PC-9 (cell line): ENCODE results near the gene ATF6. TPM values are rescaled to one million over a fixed set of nuclear protein-coding genes. Genes with fewer than 3 reads are reported as not detected.

Source experiments
- BruUV-seq: library from RNA; stranded (reverse); fragments of 400-500 nt; replicated peaks from 2 replicates; lab custom pipeline; 2021; lab: Mats Ljungman, UMichigan
- CTCF ChIA-PET: fragments of 300-600 bp; sonication (Branson Sonifier 250); formaldehyde crosslinking; loops from one replicate; lab custom pipeline; 2022; ENCODE audit warnings: antibody characterized with exemption; lab: Charles Lee
- POLR2A ChIA-PET: fragments of 300-600 bp; sonication (Branson Sonifier 250); formaldehyde crosslinking; loops from one replicate; lab custom pipeline; 2022; ENCODE audit warnings: antibody characterized with exemption; ENCODE audit not compliant: unreplicated experiment; lab: Charles Lee
- DNase-seq, 2 experiments: peaks; one replicate each; pipeline versions ENCODE4 v3.0.0 to v3.0.0-alpha.2; 2015 to 2022; ENCODE audit warnings: mixed read lengths in 1 of 2
- H2AFZ ChIP-seq: fragments of 200-600 bp; sonication (generic); 2 replicates; pipeline ENCODE4 v1.8.1; 2017; ENCODE audit warnings: antibody characterized with exemption
- H3F3A ChIP-seq: fragments of 200-600 bp; sonication (generic); 2 replicates; pipeline ENCODE4 v1.8.1; 2017; ENCODE audit warnings: antibody characterized with exemption, mild to moderate bottlenecking, low read depth; ENCODE audit not compliant: insufficient read depth
- H3K27ac ChIP-seq: fragments of 200-600 bp; sonication (generic); 2 replicates; pipeline ENCODE4 v1.6.1; 2016; ENCODE audit warnings: mixed run types
- H3K27me3 ChIP-seq: fragments of 200-600 bp; sonication (generic); 2 replicates; pipeline ENCODE4 v1.6.1; 2016; ENCODE audit warnings: low read depth, mixed run types; ENCODE audit not compliant: insufficient read depth
- H3K36me3 ChIP-seq: fragments of 200-600 bp; sonication (generic); 2 replicates; pipeline ENCODE4 v1.6.1; 2016; ENCODE audit warnings: low read depth, mixed run types
- H3K4me1 ChIP-seq: fragments of 200-600 bp; sonication (generic); replicated peaks from 2 replicates; pipeline ENCODE4 v1.6.1; 2016; ENCODE audit warnings: mixed run types; ENCODE audit not compliant: insufficient read depth
- H3K4me2 ChIP-seq: fragments of 200-600 bp; sonication (generic); 2 replicates; pipeline ENCODE4 v1.6.1; 2017; ENCODE audit warnings: mixed run types
- H3K4me3 ChIP-seq: fragments of 200-600 bp; sonication (generic); 2 replicates; pipeline ENCODE4 v1.6.1; 2016; ENCODE audit warnings: mixed run types
- H3K79me2 ChIP-seq: fragments of 200-600 bp; sonication (generic); 2 replicates; pipeline ENCODE4 v1.6.1; 2017; ENCODE audit warnings: low read depth, mixed run types
- H3K9me2 ChIP-seq: fragments of 200-600 bp; sonication (generic); 2 replicates; pipeline ENCODE4 v1.8.1; 2017; ENCODE audit warnings: mild to moderate bottlenecking; ENCODE audit not compliant: insufficient read depth
- H3K9me3 ChIP-seq: fragments of 200-600 bp; sonication (generic); 2 replicates; pipeline ENCODE4 v1.8.1; 2016; ENCODE audit warnings: low read depth; ENCODE audit not compliant: insufficient read depth
- H4K20me1 ChIP-seq: fragments of 200-600 bp; sonication (generic); 2 replicates; pipeline ENCODE4 v1.8.1; 2017; ENCODE audit not compliant: insufficient read depth
- CTCF ChIP-seq: fragments of 200-600 bp; sonication (generic); conservative IDR thresholded peaks from 2 replicates; pipeline ENCODE4 v1.6.1; 2017; ENCODE audit warnings: mixed run types, antibody characterized with exemption, mild to moderate bottlenecking, moderate library complexity
- EZH2 ChIP-seq: fragments of 200-600 bp; sonication (generic); IDR thresholded peaks from 2 replicates; pipeline ENCODE4 v1.8.0; 2017; ENCODE audit warnings: antibody characterized with exemption, low read depth
- intact Hi-C: fragments of 100-400 bp; cut with micrococcal nuclease; formaldehyde crosslinking; loops from one replicate; pipeline ENCODE4 v1.10.0; 2022; ENCODE audit not compliant: unreplicated experiment
- total RNA-seq: library from RNA; stranded (reverse); gene quantifications from 2 replicates; pipeline ENCODE4 v1.2.3, GENCODE V29; 2021

ATF6 gene
- total RNA-seq, 1 experiment from 2014 or later, result 19.5 TPM

GRCh38 chr1:161900160-161900559, 134.0 kb downstream of the ATF6 start:
- BruUV-seq, result no TSS peak
- H2AFZ ChIP-seq, result no peak overlapping the region
- ChIA-PET CTCF (no interaction called here), POLR2A (interaction anchor here (0.6 kb wide), 1 partner anchor 803 kb away, joined by 6 read pairs; no protein-coding TSS in a partner anchor)
- intact Hi-C loops, result no loop called here
- H3K36me3 ChIP-seq, result no peaks in the 10 kb centered on the region
- H3K79me2 ChIP-seq, result no peaks in the 10 kb centered on the region
- no peaks in the 10 kb centered on the region; the same call in 1 of the 2 replicates for H3F3A ChIP-seq
- no peak overlapping the region for H3K27ac ChIP-seq
- no peak overlapping the region for H3K4me2 ChIP-seq
- no peaks in the 10 kb centered on the region for H4K20me1 ChIP-seq
- H3K4me3 ChIP-seq, result no peak overlapping the region
- H3K9me2 ChIP-seq, result no peaks in the 10 kb centered on the region; the same call in 1 of the 2 replicates
- no peaks in the 10 kb centered on the region for H3K4me1 ChIP-seq
- H3K9me3 ChIP-seq, result no peaks in the 10 kb centered on the region
- TF ChIP-seq CTCF (no peak), EZH2 (no peak)
- no peak for DNase-seq
- no peaks in the 10 kb centered on the region for H3K27me3 ChIP-seq

GRCh38 chr1:161902182-161902581, 136.1 kb downstream of the ATF6 start:
- H4K20me1 ChIP-seq, result no peaks in the 10 kb centered on the region
- H3K79me2 ChIP-seq, result no peaks in the 10 kb centered on the region
- H3K27me3 ChIP-seq, result no peaks in the 10 kb centered on the region
- intact Hi-C loops, result no loop called here
- H3K9me2 ChIP-seq, result no peaks in the 10 kb centered on the region; the same call in 1 of the 2 replicates
- H3F3A ChIP-seq, result no peaks in the 10 kb centered on the region; the same call in 1 of the 2 replicates
- no TSS peak for BruUV-seq
- no peak overlapping the region for H2AFZ ChIP-seq
- no peak overlapping the region for H3K4me3 ChIP-seq
- no peak for TF ChIP-seq CTCF
- TF ChIP-seq EZH2, result no peak
- DNase-seq, result no peak
- ChIA-PET CTCF (no interaction called here), POLR2A (no interaction called here)
- no peak overlapping the region for H3K4me2 ChIP-seq
- H3K4me1 ChIP-seq, result no peaks in the 10 kb centered on the region
- no peaks in the 10 kb centered on the region for H3K9me3 ChIP-seq
- H3K36me3 ChIP-seq, result no peaks in the 10 kb centered on the region
- no peak overlapping the region for H3K27ac ChIP-seq

- Histone ChIP-seq H3K9me2 (no peaks in the 10 kb centered on the region; the same call in 1 of the 2 replicates), H3K27ac (no peak overlapping the region), H3K79me2 (no peaks in the 10 kb centered on the region), H3K9me3 (no peaks in the 10 kb centered on the region), H3K27me3 (no peaks in the 10 kb centered on the region), H3K36me3 (no peaks in the 10 kb centered on the region), H2AFZ (no peak overlapping the region), H3K4me1 (no peaks in the 10 kb centered on the region), H3K4me2 (no peak overlapping the region), H3K4me3 (no peak overlapping the region), H3F3A (no peaks in the 10 kb centered on the region; the same call in 1 of the 2 replicates), H4K20me1 (no peaks in the 10 kb centered on the region)
- ChIA-PET POLR2A (no interaction called here), CTCF (interaction anchor here (0.6 kb wide), 1 partner anchor 54 kb away, joined by 12 read pairs; no protein-coding TSS in a partner anchor)
- no TSS peak for BruUV-seq
- TF ChIP-seq EZH2 (no peak), CTCF (peak; percentile 67)
- DNase-seq, result no peak
- intact Hi-C loops, result no loop called here
Observed at GRCh38 chr1:161905269-161905884, 139.3 kb downstream of the ATF6 start.
